Kasumi-1 (cell line): ENCODE results near the gene GNAS.
A peak's percentile ranks its signal among the peaks of the same experiment; 100 is the strongest.

Source experiments
- DNase-seq, 2 experiments: peaks; one replicate each; lab custom pipeline; 2025; lab: John Stamatoyannopoulos, UW

GNAS gene

GRCh38 chr20:58853976-58854637, 1.6 kb downstream of the GNAS start:
- no peak for DNase-seq

- no peak for DNase-seq
Observed at GRCh38 chr20:58854638-58855471, 2.3 kb downstream of the GNAS start.

DNA sequence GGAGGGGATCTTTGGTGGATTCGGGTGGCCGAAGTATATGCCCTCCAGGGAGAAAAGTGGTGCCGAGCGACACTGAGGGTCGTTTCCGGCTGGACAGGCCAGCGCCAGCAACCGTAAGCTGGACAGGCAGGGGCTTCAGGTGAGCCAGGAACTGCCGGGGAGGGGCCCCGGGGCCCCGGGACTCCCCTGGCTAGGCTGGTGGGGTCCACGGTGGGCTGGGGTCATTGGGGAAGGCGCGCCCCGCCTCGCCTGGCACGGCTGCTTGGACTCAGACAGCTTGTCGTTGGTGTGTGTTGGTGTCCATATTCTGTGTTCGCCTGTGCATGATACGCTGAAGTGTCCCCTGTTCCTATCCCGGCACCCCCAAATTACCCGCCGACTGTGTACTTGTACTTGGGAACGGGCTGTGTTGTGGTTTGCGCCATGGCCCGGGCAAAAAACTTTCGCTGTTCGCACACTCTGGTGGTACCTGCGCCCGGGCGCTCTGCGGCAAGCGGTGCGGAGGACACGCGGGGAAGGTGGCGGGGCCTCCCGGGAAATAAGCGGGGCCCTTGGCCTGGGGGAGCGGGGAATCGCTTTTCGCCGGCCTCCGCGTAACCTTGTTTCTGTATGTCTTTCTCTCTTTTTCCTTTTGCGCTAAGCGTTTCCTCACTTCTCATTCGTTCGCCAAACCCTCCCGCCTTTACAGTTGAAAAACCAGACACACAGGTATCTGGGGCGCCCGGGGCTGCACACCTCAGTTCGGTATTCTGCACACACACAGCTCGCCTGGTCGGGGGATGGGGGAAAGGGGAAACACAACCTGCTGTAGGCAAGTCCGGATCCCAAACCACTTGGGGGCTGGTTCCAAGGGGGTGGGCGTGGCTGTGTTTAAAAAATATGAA, 3.2 kb downstream of the GNAS start:
- no peak for DNase-seq

GRCh38 chr20:58863044-58863790, 10.7 kb downstream of the GNAS start:
- DNase-seq = no peak

GRCh38 chr20:58864346-58864745, 11.8 kb downstream of the GNAS start:
- DNase-seq = no peak

DNA sequence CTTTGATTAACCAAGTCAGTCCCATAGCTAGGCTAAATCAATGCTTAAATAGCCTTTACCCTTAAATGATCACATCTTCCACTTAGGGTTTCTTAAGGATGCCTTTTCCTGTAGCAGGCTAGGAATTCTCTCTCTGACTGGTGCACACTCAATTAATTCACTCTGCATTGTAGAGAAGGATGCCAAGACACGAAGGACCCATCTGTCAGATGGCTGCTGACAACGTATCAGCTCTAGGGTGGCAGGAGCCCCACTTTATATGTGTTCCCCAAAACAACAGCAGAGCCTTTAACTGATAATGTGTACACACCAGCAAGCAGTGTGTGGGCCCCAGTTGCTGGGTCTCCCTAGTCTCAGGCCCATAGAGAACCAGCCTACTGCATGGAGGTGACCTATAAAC, 13.3 kb downstream of the GNAS start:
- DNase-seq = no peak

DNA sequence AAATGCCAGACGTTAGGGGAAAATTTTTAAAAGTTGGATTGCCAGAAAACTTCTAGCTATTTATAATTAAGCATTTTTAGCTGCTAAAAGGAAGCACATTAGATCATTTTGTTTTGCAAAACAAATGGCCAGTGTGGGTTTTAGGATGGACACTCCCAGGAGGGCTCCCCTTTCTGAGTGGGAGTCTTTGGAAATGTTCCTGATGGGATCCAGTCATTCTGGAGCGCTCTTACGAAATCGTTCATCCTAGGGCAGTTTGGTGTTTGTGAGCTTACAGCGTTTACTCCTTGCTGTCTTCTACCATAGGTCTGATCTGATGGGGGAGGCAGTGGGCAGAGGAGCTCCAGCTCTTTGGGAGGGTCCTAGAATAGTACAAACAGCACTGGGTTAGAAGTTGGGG, 14.7 kb downstream of the GNAS start:
- no peak for DNase-seq

DNA sequence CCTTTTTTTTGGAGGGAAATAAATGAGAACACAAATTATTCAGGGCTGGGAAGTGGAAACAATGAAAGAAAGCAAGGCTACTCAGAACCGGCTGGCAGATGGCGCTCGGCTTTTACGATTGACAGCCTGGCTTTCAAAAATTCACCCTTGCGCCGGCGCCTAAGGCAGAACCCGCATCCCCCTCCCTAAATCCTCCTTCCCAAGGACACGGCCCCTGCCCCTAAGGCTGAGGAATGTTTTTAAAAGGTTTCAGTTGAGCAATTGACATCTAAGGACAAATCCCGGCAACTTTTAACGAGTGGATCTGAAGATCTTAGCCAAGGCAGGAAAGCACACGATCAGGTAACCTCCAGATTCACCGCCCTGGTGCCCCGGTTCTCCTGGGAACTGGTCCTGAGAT, 16.3 kb downstream of the GNAS start:
- peak; percentile 21 to 56 for DNase-seq

DNA sequence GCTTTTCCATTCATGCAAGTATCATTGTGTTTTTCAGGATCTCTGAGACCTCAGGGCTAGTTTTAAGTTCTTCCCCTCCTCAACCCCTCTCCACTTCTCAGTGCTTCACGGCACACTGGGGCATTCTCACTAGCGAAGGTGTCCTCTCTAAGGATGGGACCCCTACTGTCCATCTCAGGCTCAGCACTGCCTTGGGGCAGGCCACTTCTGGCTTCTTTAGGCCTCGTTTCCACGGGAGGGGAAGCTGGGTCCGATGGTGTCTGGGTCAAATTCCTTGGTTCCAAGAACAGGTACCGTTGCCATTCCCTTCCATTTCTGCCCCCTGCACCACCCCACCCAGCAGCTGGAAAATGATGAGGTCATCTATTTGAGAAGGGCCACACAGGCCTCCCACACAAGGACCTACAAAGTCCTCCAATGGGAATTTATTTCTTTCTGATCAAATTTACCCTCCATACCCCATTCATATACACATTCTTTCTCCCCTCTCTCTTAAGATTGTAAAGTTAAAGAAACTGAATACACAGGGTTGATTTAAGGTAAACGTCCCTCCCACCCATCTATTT, 17.2 kb downstream of the GNAS start:
- no peak for DNase-seq

GRCh38 chr20:58870293-58871014, 17.9 kb downstream of the GNAS start:
- DNase-seq = peak; percentile 30 to 34

GRCh38 chr20:58871533-58872102, 19.1 kb downstream of the GNAS start:
- DNase-seq = no peak

GRCh38 chr20:58874469-58874868, 22.0 kb downstream of the GNAS start:
- no peak for DNase-seq

DNA sequence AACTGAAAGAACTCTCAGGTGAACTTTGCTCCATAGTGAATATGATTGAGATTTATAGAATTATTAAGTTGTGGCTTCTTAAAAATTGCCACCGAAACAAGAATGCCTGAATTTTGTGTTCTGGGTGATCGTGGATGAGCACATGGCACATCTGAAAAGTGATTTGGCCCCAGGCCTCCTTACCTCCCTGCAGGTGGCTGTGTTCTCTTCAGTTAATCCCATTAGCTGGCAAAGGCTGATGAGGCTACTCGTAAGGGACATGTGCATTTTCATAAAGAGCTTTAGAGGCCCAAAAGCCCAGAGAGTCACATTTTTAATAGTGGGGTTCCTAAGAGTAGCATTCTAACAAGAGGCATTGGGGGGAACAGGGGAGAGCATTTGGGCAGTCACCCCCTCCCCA, 22.6 kb downstream of the GNAS start:
- no peak for DNase-seq

DNA sequence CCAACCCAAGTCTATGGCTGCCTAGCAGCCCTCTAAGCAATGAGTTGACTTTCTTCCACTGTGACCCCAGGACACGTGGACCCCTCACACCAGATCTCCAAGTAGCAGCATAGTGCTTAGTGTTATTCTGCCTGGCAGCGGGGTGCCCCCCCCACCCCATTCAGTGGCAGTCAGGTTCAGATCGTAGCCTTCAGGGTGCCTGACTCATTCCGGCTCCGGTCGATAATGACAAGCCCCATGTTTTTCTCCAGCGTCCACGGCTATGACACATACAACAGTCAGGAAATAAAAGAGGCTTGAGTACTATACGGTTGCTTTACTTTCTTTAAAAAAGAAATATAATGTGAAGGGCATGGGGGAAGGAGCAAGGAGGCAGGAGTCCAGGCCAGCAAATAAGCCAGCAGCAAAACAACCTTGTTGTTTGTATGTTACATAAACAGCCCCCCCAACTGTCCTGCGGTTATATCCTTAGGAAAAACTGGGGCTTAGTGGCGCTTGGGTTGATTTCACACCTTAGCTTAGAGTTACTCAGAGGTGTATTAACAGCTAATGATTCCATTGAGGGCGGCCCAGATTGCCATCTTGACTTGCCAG, 23.1 kb downstream of the GNAS start:
- DNase-seq = no peak

- no peak for DNase-seq
Observed at GRCh38 chr20:58876437-58876836, 23.9 kb downstream of the GNAS start.

DNA sequence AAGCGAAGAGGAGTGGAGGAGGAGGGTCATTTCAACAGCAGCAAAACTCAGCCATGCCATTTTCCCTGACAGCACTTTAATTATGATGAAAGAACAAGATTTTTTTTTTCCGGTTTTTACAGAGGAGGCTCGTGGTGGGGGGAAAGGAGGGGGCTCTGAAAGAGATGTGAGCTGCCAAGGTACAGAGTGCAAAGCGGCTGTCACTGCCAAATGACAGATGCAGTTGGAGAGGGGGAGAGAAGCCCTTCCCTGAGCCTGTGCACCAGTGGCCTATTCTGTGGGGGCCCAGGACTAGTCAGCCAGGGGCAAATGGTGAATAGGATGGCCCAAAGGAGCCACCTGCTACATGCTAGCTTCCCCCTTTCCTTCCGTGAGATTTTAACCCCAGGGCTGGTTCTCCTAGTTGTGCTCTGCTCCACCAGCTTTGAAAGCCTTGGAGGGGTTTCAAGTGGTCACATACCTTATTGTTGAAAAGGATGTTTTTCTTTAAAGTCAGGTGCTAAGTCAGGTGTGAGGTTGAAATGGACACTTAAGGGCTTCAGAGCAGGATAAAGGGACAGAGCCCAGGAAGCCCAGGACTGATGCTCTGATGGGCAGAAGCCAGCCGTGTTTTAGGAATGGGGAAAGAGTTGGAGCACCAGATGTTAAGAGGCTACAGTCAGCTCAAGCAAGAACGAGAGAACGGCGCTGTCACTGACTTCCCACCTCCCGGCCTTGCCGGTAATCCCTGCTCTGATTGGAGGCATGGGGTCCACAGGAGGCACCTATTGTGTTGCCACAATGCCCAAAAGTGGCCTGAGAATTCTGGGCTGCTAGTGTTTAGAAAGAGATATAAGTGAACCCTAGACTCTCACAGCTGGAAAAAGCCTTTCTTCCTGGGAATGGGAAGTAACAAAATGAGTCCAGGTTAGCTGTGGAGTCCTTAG, 24.8 kb downstream of the GNAS start:
- no peak for DNase-seq

DNA sequence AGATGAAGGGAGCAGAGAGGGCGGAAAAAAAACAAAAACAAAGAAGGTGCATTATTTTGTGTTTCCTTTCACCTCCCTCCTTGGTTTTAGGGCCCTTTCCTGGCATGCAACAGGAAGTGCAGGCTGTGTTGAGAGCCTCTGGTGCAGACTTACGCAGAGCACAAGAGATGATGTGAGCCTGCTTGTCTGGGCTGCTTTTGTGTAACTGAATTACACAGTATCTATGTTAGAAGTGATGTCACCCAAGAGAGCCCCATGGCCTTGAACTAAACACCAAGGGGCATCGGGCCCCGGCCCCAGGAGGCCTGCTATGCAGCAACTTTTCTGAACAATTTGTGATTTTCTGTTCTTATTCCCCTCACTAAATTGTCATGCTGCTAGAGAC, 25.5 kb downstream of the GNAS start:
- DNase-seq = no peak

GRCh38 chr20:58878399-58878798, 25.9 kb downstream of the GNAS start:
- DNase-seq = no peak

- no peak for DNase-seq
Observed at GRCh38 chr20:58880441-58880840, 27.9 kb downstream of the GNAS start.
